Activated effector memory CD4-positive, alpha-beta T cell treated with anti-CD3 and anti-CD28 coated beads, Interleukin-2, amount 50 U/mL, for 16 hours (primary cell): ENCODE measurements around the gene PBLD.
"Not testable (repeated sequence)": the region's sequence is repeated elsewhere in the genome, so short reads cannot be mapped to it uniquely, and the experiment has no call there.

Source experiments
- DNase-seq: peaks from one replicate; pipeline ENCODE4 v3.0.0-alpha.2; 2020

PBLD gene

GRCh38 chr10:68330852-68331454 lies 1.8 kb downstream of the PBLD start:
- DNase-seq: peak; percentile 69

GRCh38 chr10:68329506-68329861 lies 3.2 kb downstream of the PBLD start:
- no peak for DNase-seq

GRCh38 chr10:68327889-68328786 lies 4.6 kb downstream of the PBLD start:
- no peak for DNase-seq

GRCh38 chr10:68324396-68324795 lies 8.3 kb downstream of the PBLD start:
- not testable (repeated sequence) for DNase-seq

GRCh38 chr10:68318331-68319059 lies 14.2 kb downstream of the PBLD start:
- no peak for DNase-seq

GRCh38 chr10:68315582-68315981 lies 17.1 kb downstream of the PBLD start:
- no peak for DNase-seq

- DNase-seq: not testable (repeated sequence)
Measured at GRCh38 chr10:68314930-68315329, 17.8 kb downstream of the PBLD start.

- no peak for DNase-seq
Measured at GRCh38 chr10:68310531-68310930, 22.2 kb downstream of the PBLD start.

- no peak for DNase-seq
Measured at GRCh38 chr10:68305854-68306253, 26.9 kb downstream of the PBLD start.

GRCh38 chr10:68303849-68304412 lies 28.8 kb downstream of the PBLD start:
- no peak for DNase-seq

- DNase-seq: no peak
Measured at GRCh38 chr10:68302871-68303270, 29.9 kb downstream of the PBLD start.

GRCh38 chr10:68302503-68302823 lies 30.3 kb downstream of the PBLD start:
- no peak for DNase-seq

GRCh38 chr10:68301790-68302502 lies 30.8 kb downstream of the PBLD start:
- no peak for DNase-seq

- no peak for DNase-seq
Measured at GRCh38 chr10:68301301-68301700, 31.4 kb downstream of the PBLD start.

GRCh38 chr10:68296843-68297663 lies 35.7 kb downstream of the PBLD start:
- DNase-seq: no peak

GRCh38 chr10:68290736-68291135 lies 42.0 kb downstream of the PBLD start:
- DNase-seq: no peak

- DNase-seq: no peak
Measured at GRCh38 chr10:68288717-68289116, 44.0 kb downstream of the PBLD start.

GRCh38 chr10:68284062-68285001 lies 48.4 kb downstream of the PBLD start:
- no peak for DNase-seq

- no peak for DNase-seq
Measured at GRCh38 chr10:68280758-68281157, 52.0 kb downstream of the PBLD start.

- DNase-seq: not testable (repeated sequence)
Measured at GRCh38 chr10:68278906-68279753, 53.6 kb downstream of the PBLD start.
